Retinal pigment epithelial cell (primary cell): ENCODE results near the gene TMEM163.

Experiments
- DNase-seq: peaks from one replicate; pipeline ENCODE4 v3.0.0-alpha.2; 2010; ENCODE audit warnings: low read depth
- H3K4me3 ChIP-seq: 2 replicates; pipeline ENCODE4 v1.5.1; 2011; ENCODE audit warnings: mild to moderate bottlenecking, low read length, control low read depth, moderate library complexity
- CTCF ChIP-seq: conservative IDR thresholded peaks from 2 replicates; pipeline ENCODE4 v1.5.1; 2011; ENCODE audit warnings: low read depth, low read length, control low read depth, inconsistent platforms

Gene TMEM163

GRCh38 chr2:134630504-134631159 is 88.2 kb downstream of the TMEM163 start:
- TF ChIP-seq CTCF, result no peak
- no peak overlapping the region for H3K4me3 ChIP-seq
- no peak for DNase-seq

- no peak overlapping the region for H3K4me3 ChIP-seq
- DNase-seq, result no peak
- TF ChIP-seq CTCF, result no peak
Observed at GRCh38 chr2:134628453-134628852, 90.3 kb downstream of the TMEM163 start.

GRCh38 chr2:134626781-134627180 is 92.0 kb downstream of the TMEM163 start:
- H3K4me3 ChIP-seq, result no peak overlapping the region
- no peak for DNase-seq
- no peak for TF ChIP-seq CTCF

GRCh38 chr2:134625311-134625710 is 93.5 kb downstream of the TMEM163 start:
- DNase-seq, result no peak
- no peak for TF ChIP-seq CTCF
- H3K4me3 ChIP-seq, result no peak overlapping the region

GRCh38 chr2:134623796-134624195 is 95.0 kb downstream of the TMEM163 start:
- TF ChIP-seq CTCF, result no peak
- DNase-seq, result no peak
- no peak overlapping the region for H3K4me3 ChIP-seq

- no peak overlapping the region for H3K4me3 ChIP-seq
- DNase-seq, result no peak
- no peak for TF ChIP-seq CTCF
Observed at GRCh38 chr2:134623046-134623445, 95.8 kb downstream of the TMEM163 start.

GRCh38 chr2:134621939-134622705 is 96.7 kb downstream of the TMEM163 start:
- H3K4me3 ChIP-seq, result no peak overlapping the region
- no peak for TF ChIP-seq CTCF
- no peak for DNase-seq
